Pancreas (tissue), 10 donors: Measurements from ENCODE around the gene MLN. TPM values are rescaled to one million over a fixed set of nuclear protein-coding genes. Genes with fewer than 3 reads are reported as not detected.

Experiments
- ATAC-seq, 4 donors: fragments of 200-7000 bp; cut with Tn5 transposase; one replicate each; pipeline versions ENCODE4 v1.8.0 to v1.9.1; 2020; ENCODE audit warnings: mild to moderate bottlenecking in 4 of 4, moderate library complexity in 4 of 4
- DNase-seq, 6 donors: peaks; one replicate each; pipeline ENCODE4 v3.0.0-alpha.2; 2020
- FAIRE-seq: peaks from 2 replicates; lab custom pipeline; 2012; peaks lifted over from hg19 to GRCh38; lab: Jason Lieb, UNC
- H3K27ac ChIP-seq, 4 donors: fragments of 200-600 bp; sonication (generic); 1 replicate in 3 of 4; 2 replicates in 1 of 4; pipeline versions ENCODE4 v1.5.0 to v1.8.0; 2020
- H3K27me3 ChIP-seq, 4 donors: fragments of 200-600 bp; one replicate each; pipeline ENCODE4 v1.8.0; 2021
- H3K36me3 ChIP-seq, 3 donors: fragments of 200-600 bp; sonication (generic) in 1 of 3; one replicate each; pipeline versions ENCODE4 v1.5.0 to v1.8.0; 2020 to 2021
- H3K4me1 ChIP-seq, 3 donors: fragments of 200-600 bp; one replicate each; pipeline ENCODE4 v1.8.0; 2021
- H3K4me3 ChIP-seq, 4 donors: fragments of 200-600 bp; sonication (generic) in 2 of 4; one replicate each; pipeline versions ENCODE4 v1.5.0 to v1.8.0; 2020 to 2021
- H3K9me3 ChIP-seq, 4 donors: fragments of 200-600 bp; one replicate each; pipeline ENCODE4 v1.8.0; 2021
- WGBS, 2 donors: extraction: QIAGEN DNeasy Blood & Tissue Kit; methylation state at CpG; one replicate each; pipeline ENCODE4 v1.1.7; 2013; 5-methylcytosine and 5-hydroxymethylcytosine counted together
- intact Hi-C, 3 donors: fragments of 100-400 bp; cut with DNase I; formaldehyde crosslinking; loops; one replicate each; pipeline versions ENCODE4 v1.11.1 to v1.14.2; 2022
- polyA plus RNA-seq, 2 donors: library from polyadenylated mRNA; stranded (reverse); fragments of 200-250 nt; gene quantifications; one replicate each; pipeline ENCODE4 v1.2.3, GENCODE V29; 2013
- total RNA-seq, 6 donors: library from RNA; stranded (reverse); fragmentation: NEBNext Ultra II Directional in 4 of 6; extraction: Animal tissue kit (Norgen Biotek cat#: 25700) in 4 of 6; gene quantifications; one replicate each; pipeline versions ENCODE4 v1.2.1 to v1.2.4, GENCODE V29; 2021 to 2023
- TF ChIP-seq, protein P1 (sequence below), 4 donors: fragments of 200-600 bp; sonication (generic) in 3 of 4; IDR thresholded peaks; one replicate each; pipeline versions ENCODE4 v1.5.0 to v1.8.0; 2021; ENCODE audit warnings: antibody characterized with exemption in 4 of 4
- donor health status: healthy with polysubstance abuse.
- donor health status: DM: no; HTN: no; CAD: no; lungs with moderate emphysema.
- donor health status: DM: no; HTN: no; CAD: no.
- donor health status: control.
- donor health status: control.
- donor health status: Bipolar disorder and iron deficiency.
- donor health status: DM: yes; HTN: yes; CAD: no.
- donor health status: DM: no; HTN: no; CAD: no.
- donor health status: DM: no; HTN: no; CAD: no.
- donor health status: DM: yes; HTN: yes; CAD: no.

MLN gene
- total and polyA plus RNA-seq, 8 donors = not detected

DNA sequence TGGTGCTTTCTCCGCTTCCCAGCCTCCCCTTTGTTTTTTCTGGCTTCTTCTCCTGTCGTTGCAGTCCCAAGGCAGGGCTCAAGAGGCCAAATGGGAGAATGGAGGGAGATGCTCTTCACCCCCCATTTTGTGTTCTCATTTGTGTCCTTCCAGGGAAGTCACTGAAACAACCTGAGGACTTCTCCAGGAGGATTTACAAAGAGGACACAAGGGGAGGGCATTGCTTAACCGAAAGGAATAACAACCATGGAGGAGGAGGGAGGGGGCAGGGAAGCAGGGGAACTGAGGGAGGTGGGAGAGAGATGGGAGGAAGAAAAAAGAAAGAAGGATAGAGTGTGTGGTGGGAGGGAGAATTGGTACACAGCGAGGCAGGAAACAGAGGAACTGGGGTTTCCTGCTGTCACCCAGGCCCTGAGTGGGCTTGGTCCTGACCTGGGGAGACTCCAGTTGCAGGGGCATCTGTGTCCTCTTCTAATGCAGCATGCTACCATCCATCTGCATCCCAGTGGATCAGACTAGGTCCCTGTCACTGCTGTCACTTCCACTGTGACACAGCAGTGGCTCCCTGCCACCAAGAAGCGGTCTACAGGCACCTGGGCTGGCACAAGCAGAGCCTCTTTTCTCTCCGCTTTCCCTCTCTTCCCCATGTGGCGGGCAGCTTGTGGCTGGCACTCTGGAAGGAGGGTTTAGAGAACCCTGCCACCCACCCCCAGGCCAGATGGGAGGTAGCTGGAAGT lies 17.1 kb upstream of the MLN start:
- Histone ChIP-seq H3K4me1 (no peaks in the 10 kb centered on the region), H3K36me3 (no peaks in the 10 kb centered on the region), H3K27ac (no peak overlapping the region), H3K27me3 (no peaks in the 10 kb centered on the region), H3K9me3 (no peaks in the 10 kb centered on the region), H3K4me3 (no peak overlapping the region)
- TF ChIP-seq, protein P1, sequence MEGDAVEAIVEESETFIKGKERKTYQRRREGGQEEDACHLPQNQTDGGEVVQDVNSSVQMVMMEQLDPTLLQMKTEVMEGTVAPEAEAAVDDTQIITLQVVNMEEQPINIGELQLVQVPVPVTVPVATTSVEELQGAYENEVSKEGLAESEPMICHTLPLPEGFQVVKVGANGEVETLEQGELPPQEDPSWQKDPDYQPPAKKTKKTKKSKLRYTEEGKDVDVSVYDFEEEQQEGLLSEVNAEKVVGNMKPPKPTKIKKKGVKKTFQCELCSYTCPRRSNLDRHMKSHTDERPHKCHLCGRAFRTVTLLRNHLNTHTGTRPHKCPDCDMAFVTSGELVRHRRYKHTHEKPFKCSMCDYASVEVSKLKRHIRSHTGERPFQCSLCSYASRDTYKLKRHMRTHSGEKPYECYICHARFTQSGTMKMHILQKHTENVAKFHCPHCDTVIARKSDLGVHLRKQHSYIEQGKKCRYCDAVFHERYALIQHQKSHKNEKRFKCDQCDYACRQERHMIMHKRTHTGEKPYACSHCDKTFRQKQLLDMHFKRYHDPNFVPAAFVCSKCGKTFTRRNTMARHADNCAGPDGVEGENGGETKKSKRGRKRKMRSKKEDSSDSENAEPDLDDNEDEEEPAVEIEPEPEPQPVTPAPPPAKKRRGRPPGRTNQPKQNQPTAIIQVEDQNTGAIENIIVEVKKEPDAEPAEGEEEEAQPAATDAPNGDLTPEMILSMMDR (IDR thresholded peaks at IDR 0.05) = no peak
- intact Hi-C loops = no loop called here
- no peak for DNase-seq
- no peak for FAIRE-seq
- WGBS, 2 donors = 69% methylated on average over 7 of the region's 7 CpGs
- ATAC-seq = no peak

DNA sequence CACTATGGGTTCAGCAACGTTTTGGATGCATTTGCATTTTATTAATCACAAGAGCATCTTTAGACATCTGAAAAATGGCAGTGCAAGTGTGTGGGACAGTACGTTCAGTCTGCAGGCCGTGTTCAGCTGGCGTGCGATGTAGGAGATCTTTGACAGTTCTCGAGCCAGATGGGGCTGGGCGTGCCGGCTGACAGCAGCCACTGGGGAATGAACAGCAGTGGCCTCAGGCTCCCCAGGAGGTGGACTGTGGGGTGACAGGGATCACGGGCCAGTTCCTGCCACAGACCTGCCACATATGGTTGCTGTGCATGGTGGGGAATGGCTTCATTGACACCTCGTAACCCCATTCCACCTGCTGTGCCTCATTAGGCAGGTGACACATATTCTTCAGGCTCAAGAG lies 16.4 kb upstream of the MLN start:
- no peak for DNase-seq
- FAIRE-seq = no peak

DNA sequence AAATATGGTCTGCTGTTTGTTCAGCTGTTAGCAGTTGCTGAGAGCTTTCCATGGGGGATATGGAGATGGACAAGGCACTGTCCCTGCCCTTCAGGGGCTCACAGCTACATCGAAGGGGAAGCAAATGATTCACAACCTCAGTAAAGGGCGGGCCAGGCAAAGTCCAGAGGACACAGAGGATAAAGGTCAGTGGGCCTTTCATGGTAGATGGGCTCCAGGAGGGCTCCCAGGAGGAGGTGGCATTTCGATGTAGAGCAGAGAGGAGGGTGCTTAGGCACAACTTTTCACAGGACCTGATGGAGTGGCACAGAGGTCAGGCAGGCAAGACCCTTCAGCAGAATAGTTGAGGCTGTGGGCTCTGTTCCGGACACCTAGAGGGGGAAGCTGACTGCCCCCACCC lies 15.2 kb upstream of the MLN start:
- H3K27ac ChIP-seq = no peak overlapping the region
- TF ChIP-seq, protein P1 (IDR thresholded peaks at IDR 0.05) = no peak
- no peaks in the 10 kb centered on the region for H3K27me3 ChIP-seq
- 56 to 68% methylated on average over 4 of the region's 4 CpGs for WGBS, 2 donors
- H3K4me1 ChIP-seq = no peaks in the 10 kb centered on the region
- H3K9me3 ChIP-seq = no peaks in the 10 kb centered on the region
- H3K36me3 ChIP-seq = no peaks in the 10 kb centered on the region
- FAIRE-seq (no peak), DNase-seq (no peak), ATAC-seq (no peak)
- intact Hi-C loops = no loop called here
- no peak overlapping the region for H3K4me3 ChIP-seq

More for the DNA sequence above, 16.4 kb upstream of the MLN start:
- 56 to 57% methylated on average over 10 of the region's 10 CpGs for WGBS, 2 donors
- no peaks in the 10 kb centered on the region for H3K4me1 ChIP-seq
- H3K27ac ChIP-seq = no peak overlapping the region
- H3K4me3 ChIP-seq = no peak overlapping the region
- H3K36me3 ChIP-seq = no peaks in the 10 kb centered on the region
- no peaks in the 10 kb centered on the region for H3K27me3 ChIP-seq
- intact Hi-C loops = no loop called here
- H3K9me3 ChIP-seq = no peaks in the 10 kb centered on the region
- TF ChIP-seq, protein P1 (IDR thresholded peaks at IDR 0.05) = no peak
- ATAC-seq = no peak

DNA sequence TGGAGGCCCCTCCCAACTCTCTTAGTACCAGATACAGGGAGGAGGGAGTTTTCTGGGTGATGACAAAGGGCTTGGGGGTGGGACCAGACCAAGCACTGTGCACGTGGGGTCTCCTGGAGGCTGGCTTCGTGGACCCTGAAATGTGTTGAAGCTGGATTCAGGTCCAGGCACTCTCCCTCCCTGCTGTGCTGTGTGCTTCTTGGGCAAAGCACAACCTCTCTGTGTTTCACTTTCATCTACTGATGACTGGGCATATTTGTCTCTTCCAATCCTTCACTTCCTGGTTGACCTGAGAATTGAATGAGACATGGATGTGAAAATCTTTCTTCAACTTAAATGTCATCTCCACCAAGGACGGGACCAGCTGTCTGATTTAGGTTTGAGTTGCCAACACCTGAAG lies 14.5 kb upstream of the MLN start:
- ATAC-seq = no peak
- DNase-seq = no peak
- Histone ChIP-seq H3K4me1 (no peaks in the 10 kb centered on the region), H3K36me3 (no peaks in the 10 kb centered on the region), H3K9me3 (no peaks in the 10 kb centered on the region), H3K27me3 (peaks cover 0 to 4% (median 0%) of the 10 kb centered on the region in 4 donors), H3K27ac (no peak overlapping the region), H3K4me3 (no peak overlapping the region)
- no peak for FAIRE-seq
- TF ChIP-seq, protein P1 (IDR thresholded peaks at IDR 0.05) = no peak
- intact Hi-C loops = no loop called here
- 54 to 56% methylated on average over 3 of the region's 3 CpGs for WGBS, 2 donors

DNA sequence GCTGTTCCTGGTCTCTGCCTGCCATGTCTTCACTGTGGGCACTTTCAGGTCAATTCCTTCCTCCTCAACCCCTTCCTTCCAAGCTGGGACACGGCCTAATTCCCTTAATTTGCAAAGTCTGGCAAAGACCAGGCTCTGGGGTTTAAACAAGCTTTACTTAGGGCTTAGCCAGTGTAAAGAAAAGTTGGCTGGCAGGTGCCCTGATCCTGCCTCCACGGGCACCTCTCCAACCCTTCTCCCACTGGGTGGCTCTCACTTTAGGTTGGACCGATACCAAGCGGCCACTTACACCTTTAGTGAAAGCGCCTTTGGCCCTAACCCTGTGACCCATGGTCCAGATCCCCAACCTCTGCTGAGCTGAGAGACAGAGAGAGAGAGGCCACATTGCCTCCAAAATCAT lies 13.7 kb upstream of the MLN start:
- Histone ChIP-seq H3K27ac (no peak overlapping the region), H3K27me3 (peaks cover 0 to 4% (median 0%) of the 10 kb centered on the region in 4 donors), H3K4me3 (no peak overlapping the region), H3K4me1 (no peaks in the 10 kb centered on the region), H3K36me3 (no peaks in the 10 kb centered on the region), H3K9me3 (no peaks in the 10 kb centered on the region)
- 57 to 65% methylated on average over 5 of the region's 5 CpGs for WGBS, 2 donors
- DNase-seq (no peak), ATAC-seq (no peak), FAIRE-seq (no peak)
- intact Hi-C loops = no loop called here
- TF ChIP-seq, protein P1 (IDR thresholded peaks at IDR 0.05) = no peak
